Measurements from ENCODE around the gene AGBL4. TPM values are rescaled to one million over a fixed set of nuclear protein-coding genes. Genes with fewer than 3 reads are reported as not detected.

Gene AGBL4
- total RNA-seq, 6 experiments from 2014 or later: not detected

DNA sequence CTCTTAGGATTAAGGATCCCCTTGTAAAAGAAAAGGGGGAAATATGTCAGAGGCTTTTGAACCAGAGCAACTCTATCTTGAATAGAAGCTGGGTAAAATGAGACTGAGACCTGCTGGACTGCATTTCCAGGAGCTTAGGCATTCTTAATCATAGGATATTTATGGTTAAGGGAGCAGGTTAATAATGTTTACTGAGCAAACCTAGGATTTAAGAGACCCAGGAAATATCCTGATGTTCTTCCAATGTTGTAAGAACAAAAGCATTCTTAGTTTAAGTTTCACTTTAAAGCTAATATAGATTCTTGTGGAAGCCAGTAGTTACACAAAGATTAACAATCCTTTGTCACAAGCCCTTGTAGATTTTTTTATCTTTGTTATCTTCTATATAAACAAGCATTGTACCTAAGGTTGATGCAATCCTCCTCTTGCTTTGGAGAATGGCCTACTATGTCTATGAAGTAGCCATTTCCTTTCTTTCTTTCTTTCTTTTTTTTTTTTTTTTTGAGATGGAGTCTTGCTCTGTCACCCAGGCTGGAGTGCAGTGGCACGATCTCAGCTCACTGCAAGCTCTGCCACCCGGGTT lies 676.9 kb downstream of the AGBL4 start:
- TF ChIP-seq, protein P1, sequence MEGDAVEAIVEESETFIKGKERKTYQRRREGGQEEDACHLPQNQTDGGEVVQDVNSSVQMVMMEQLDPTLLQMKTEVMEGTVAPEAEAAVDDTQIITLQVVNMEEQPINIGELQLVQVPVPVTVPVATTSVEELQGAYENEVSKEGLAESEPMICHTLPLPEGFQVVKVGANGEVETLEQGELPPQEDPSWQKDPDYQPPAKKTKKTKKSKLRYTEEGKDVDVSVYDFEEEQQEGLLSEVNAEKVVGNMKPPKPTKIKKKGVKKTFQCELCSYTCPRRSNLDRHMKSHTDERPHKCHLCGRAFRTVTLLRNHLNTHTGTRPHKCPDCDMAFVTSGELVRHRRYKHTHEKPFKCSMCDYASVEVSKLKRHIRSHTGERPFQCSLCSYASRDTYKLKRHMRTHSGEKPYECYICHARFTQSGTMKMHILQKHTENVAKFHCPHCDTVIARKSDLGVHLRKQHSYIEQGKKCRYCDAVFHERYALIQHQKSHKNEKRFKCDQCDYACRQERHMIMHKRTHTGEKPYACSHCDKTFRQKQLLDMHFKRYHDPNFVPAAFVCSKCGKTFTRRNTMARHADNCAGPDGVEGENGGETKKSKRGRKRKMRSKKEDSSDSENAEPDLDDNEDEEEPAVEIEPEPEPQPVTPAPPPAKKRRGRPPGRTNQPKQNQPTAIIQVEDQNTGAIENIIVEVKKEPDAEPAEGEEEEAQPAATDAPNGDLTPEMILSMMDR (IDR thresholded peaks at IDR 0.05): no peak
- no peak for DNase-seq
- Mint-ChIP-seq H3K4me3 (no peak overlapping the region), H3K27ac (no peak overlapping the region), H3K4me1 (ENCODE audit: low read depth) (no peaks in the 10 kb centered on the region; the same call in 1 of the 2 replicates), H3K27me3 (ENCODE audit: insufficient read depth) (no peaks in the 10 kb centered on the region; the same call in 1 of the 2 replicates), H3K36me3 (ENCODE audit: low read depth) (no peaks in the 10 kb centered on the region), H3K9me3 (peaks cover 46% of the 10 kb centered on the region)

DNA sequence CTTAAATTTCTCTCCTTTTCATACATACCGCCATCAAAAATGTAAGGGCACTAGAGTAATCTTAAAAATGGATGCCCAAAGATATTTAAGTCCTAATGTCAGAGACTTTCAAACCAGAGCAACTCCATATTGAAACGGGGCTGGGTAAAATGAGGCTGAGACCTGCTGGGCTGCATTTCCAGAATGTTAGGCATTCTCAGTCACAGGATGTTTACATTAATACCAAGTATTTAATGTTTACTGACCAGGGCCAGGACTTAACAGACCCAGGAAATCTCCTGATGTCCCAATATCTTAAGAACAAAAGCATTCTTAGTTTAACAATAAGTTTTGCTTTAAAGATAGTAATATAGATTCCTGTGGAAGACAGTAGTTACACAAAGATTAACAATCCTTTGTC lies 683.2 kb downstream of the AGBL4 start:
- H3K4me3 Mint-ChIP-seq: no peak overlapping the region
- no peak for DNase-seq
- no peaks in the 10 kb centered on the region for H3K4me1 Mint-ChIP-seq (ENCODE audit: low read depth)
- no peaks in the 10 kb centered on the region; the same call in 1 of the 2 replicates for H3K27me3 Mint-ChIP-seq (ENCODE audit: insufficient read depth)
- TF ChIP-seq, protein P1 (IDR thresholded peaks at IDR 0.05): no peak
- H3K9me3 Mint-ChIP-seq: peaks cover 47% of the 10 kb centered on the region
- no peak overlapping the region for H3K27ac Mint-ChIP-seq
- H3K36me3 Mint-ChIP-seq (ENCODE audit: low read depth): no peaks in the 10 kb centered on the region

DNA sequence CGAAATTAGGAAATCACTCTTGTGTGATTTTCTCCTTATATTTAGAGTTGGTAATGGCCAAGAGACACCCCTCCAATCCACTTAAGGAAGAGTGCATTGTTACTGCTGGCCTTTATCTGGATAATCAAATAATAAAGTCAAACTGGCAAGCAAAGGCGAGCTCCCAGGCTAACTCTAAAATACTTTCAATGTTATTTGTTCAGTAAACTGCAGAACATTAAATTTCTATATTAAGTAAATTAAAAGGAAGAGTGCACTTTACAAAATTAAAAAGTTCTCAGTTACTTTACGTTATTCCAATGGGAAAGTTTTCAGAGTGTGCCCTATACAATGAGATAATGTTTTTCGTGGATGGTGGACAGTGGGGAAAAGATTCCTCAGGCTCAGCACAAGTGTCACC lies 684.7 kb downstream of the AGBL4 start:
- Mint-ChIP-seq H3K27ac (no peak overlapping the region), H3K4me1 (ENCODE audit: low read depth) (no peaks in the 10 kb centered on the region), H3K4me3 (no peak overlapping the region), H3K36me3 (ENCODE audit: low read depth) (no peaks in the 10 kb centered on the region), H3K27me3 (ENCODE audit: insufficient read depth) (no peaks in the 10 kb centered on the region; the same call in 1 of the 2 replicates), H3K9me3 (peaks cover 44% of the 10 kb centered on the region)
- no peak for DNase-seq
- TF ChIP-seq, protein P1 (IDR thresholded peaks at IDR 0.05): no peak

DNA sequence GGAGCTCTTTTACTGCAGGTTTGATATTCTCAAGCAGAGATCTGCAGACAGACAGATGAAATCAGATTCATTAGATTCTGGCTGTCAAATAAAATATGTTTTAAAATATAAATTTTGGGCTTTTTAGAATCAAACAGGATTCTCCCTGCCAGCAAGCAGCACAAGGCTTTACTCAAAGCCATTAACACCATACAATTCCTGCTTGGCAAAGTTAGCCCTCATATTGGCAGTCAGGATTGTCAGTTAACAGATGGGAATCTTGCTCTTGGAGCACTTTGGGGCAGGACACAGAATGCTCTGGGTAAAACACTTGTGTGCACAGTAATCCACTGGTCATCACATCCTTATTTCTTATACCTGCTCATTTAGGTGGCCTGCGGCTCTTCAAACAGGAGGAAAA lies 686.5 kb downstream of the AGBL4 start:
- TF ChIP-seq, protein P1 (IDR thresholded peaks at IDR 0.05): no peak
- Mint-ChIP-seq H3K27ac (no peak overlapping the region), H3K4me1 (ENCODE audit: low read depth) (no peaks in the 10 kb centered on the region), H3K27me3 (ENCODE audit: insufficient read depth) (no peaks in the 10 kb centered on the region; the same call in 1 of the 2 replicates), H3K36me3 (ENCODE audit: low read depth) (no peaks in the 10 kb centered on the region), H3K4me3 (no peak overlapping the region), H3K9me3 (peaks cover 37% of the 10 kb centered on the region)
- DNase-seq: no peak

DNA sequence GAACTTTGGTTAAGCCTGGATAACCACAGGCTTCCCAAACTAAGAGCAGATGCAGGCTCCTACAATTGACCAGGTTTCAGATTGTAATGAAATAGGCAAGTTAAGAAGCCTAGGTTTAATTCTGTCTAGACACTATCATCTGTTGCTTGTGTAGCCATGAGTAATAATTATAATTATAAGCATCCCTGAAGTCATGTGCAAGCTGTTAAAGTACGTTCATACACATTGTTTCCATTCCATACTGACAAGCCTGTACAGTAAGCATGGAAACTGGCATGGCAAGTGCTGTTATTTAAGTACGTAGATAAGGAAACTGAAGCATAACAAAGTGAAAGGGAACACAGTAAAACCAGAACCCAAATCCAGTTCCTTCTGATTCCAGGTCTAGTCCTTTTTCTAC lies 689.8 kb downstream of the AGBL4 start:
- peaks cover 32% of the 10 kb centered on the region for H3K9me3 Mint-ChIP-seq
- H3K27ac Mint-ChIP-seq: no peak overlapping the region
- no peak for DNase-seq

More for the DNA sequence above, 689.8 kb downstream of the AGBL4 start:
- no peak overlapping the region for H3K4me3 Mint-ChIP-seq
- peaks cover 2% of the 10 kb centered on the region; the same call in 1 of the 2 replicates for H3K27me3 Mint-ChIP-seq (ENCODE audit: insufficient read depth)
- no peaks in the 10 kb centered on the region for H3K4me1 Mint-ChIP-seq (ENCODE audit: low read depth)
- TF ChIP-seq, protein P1 (IDR thresholded peaks at IDR 0.05): no peak
- H3K36me3 Mint-ChIP-seq (ENCODE audit: low read depth): no peaks in the 10 kb centered on the region
